Measurements from ENCODE around the gene ZNF521. TPM values are rescaled to one million over a fixed set of nuclear protein-coding genes. Genes with fewer than 3 reads are reported as not detected.

The ZNF521 gene
- total and polyA plus RNA-seq, 2 of the 13 experiments (the other 11 are each of a cell fraction or from before 2014, with no cell fraction given) = 0.02 TPM; not detected in 1

DNA sequence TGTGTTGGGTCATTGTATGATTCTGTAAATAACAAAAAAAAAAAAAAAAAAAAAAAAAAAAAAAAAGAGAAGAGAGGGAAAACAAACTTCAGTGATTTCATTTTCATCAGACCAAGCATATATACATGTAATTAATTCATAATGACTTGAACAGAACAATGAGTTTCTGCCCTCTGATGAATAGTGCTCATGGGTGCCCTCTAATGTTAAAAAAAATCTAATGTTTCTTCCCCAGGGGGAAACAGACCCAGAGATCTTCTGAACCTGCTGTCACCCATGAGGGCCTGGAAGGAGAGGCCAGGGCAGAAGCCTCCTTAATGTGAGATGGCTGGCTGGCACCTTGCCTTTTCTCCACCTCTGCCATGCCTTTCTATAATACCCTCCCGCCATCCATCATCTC is 289.2 kb downstream of the ZNF521 start (continued):
- no peak for TF ChIP-seq PTBP1 (IDR thresholded peaks at IDR 0.05; ENCODE audit: low read depth, low read length, poor library complexity, severe bottlenecking)

DNA sequence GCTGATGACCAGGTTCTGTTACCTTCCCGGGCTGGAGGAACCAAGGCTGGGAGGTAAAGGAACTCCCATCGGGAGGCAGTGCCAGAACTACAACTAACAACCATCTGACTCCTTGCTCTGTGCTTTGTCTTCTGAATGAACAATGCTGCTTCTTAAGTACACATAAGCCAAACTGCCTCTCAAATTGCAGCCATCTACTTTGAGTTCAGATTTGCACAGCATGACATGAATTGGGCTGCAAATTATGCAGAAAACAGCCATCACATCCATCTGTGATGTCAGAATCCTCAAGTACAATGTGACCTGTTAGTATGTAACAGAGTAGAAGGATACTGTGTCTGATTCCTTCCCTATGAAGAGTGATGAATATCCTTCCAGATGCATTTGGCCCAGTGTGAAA is 290.6 kb downstream of the ZNF521 start:
- H3K27me3 ChIP-seq (ENCODE audit: control insufficient read depth in 1 of 2, insufficient read depth in 2 of 2, low read length in 2 of 2) = no peaks in the 10 kb centered on the region
- H3K79me2 ChIP-seq (ENCODE audit: insufficient read depth, low read length) = no peaks in the 10 kb centered on the region
- no peak overlapping the region for H3K27ac ChIP-seq (ENCODE audit: extremely low read length, insufficient read depth, low read length)
- no peak overlapping the region for H3K4me2 ChIP-seq (ENCODE audit: low read depth, low read length)
- ATAC-seq (no peak), FAIRE-seq (no peak), DNase-seq (ENCODE audit: low spot score) (no peak)
- no peak overlapping the region for H2AFZ ChIP-seq (ENCODE audit: low read length)
- no peak overlapping the region for H3K4me3 ChIP-seq (replicated peaks in 1 of 3; ENCODE audit: insufficient read depth in 1 of 3, low read depth in 2 of 3, low read length in 3 of 3)
- H3K4me1 ChIP-seq (ENCODE audit: insufficient read depth, low read length) = peaks cover 11% of the 10 kb centered on the region
- no peaks in the 10 kb centered on the region for H4K20me1 ChIP-seq (ENCODE audit: insufficient read depth, low read length)
- ChIA-PET POLR2A (no interaction called here), CTCF (ENCODE audit: low intra/inter-chr PET ratio, low total read pairs) (no interaction called here)
- no peak overlapping the region for H3K9ac ChIP-seq (ENCODE audit: insufficient read depth, low read depth, low read length)
- no peaks in the 10 kb centered on the region for H3K9me3 ChIP-seq (ENCODE audit: low read length)
- no peaks in the 10 kb centered on the region for H3K36me3 ChIP-seq (replicated peaks in 1 of 2; ENCODE audit: control insufficient read depth in 1 of 2, insufficient read depth in 2 of 2, low read length in 2 of 2)
- intact Hi-C loops (cut with micrococcal nuclease; ENCODE audit: unreplicated experiment) = no loop called here
- in situ Hi-C loops (cut with HindIII; ENCODE audit: extremely low pct_ligation_motif_present, low pct_unique_long_range_greater_than_20kb) = no loop called here
- 0% methylated on average over 2 of the region's 2 CpGs for WGBS (ENCODE audit: low lambda C conversion rate)
- no TSS peak for BruUV-seq (replicated peaks)
- TF ChIP-seq, protein P1, sequence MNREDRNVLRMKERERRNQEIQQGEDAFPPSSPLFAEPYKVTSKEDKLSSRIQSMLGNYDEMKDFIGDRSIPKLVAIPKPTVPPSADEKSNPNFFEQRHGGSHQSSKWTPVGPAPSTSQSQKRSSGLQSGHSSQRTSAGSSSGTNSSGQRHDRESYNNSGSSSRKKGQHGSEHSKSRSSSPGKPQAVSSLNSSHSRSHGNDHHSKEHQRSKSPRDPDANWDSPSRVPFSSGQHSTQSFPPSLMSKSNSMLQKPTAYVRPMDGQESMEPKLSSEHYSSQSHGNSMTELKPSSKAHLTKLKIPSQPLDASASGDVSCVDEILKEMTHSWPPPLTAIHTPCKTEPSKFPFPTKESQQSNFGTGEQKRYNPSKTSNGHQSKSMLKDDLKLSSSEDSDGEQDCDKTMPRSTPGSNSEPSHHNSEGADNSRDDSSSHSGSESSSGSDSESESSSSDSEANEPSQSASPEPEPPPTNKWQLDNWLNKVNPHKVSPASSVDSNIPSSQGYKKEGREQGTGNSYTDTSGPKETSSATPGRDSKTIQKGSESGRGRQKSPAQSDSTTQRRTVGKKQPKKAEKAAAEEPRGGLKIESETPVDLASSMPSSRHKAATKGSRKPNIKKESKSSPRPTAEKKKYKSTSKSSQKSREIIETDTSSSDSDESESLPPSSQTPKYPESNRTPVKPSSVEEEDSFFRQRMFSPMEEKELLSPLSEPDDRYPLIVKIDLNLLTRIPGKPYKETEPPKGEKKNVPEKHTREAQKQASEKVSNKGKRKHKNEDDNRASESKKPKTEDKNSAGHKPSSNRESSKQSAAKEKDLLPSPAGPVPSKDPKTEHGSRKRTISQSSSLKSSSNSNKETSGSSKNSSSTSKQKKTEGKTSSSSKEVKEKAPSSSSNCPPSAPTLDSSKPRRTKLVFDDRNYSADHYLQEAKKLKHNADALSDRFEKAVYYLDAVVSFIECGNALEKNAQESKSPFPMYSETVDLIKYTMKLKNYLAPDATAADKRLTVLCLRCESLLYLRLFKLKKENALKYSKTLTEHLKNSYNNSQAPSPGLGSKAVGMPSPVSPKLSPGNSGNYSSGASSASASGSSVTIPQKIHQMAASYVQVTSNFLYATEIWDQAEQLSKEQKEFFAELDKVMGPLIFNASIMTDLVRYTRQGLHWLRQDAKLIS (CRISPR knock-in tag; IDR thresholded peaks at IDR 0.05) = no peak
- no peak for TF ChIP-seq ZKSCAN5 (CRISPR knock-in tag; IDR thresholded peaks at IDR 0.05)
- TF ChIP-seq ZNF101 (CRISPR knock-in tag; IDR thresholded peaks at IDR 0.05; ENCODE audit: borderline replicate concordance, low read depth) = no peak
- TF ChIP-seq, protein P2, sequence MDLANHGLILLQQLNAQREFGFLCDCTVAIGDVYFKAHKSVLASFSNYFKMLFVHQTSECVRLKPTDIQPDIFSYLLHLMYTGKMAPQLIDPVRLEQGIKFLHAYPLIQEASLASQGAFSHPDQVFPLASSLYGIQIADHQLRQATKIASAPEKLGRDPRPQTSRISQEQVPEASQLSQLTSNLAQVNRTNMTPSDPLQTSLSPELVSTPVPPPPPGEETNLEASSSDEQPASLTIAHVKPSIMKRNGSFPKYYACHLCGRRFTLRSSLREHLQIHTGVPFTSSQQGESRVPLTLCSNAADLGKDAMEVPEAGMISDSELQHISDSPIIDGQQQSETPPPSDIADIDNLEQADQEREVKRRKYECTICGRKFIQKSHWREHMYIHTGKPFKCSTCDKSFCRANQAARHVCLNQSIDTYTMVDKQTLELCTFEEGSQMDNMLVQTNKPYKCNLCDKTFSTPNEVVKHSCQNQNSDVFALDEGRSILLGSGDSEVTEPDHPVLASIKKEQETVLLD (CRISPR knock-in tag; IDR thresholded peaks at IDR 0.05; ENCODE audit: low read depth) = no peak
- no peak for TF ChIP-seq ZNF552 (CRISPR knock-in tag; IDR thresholded peaks at IDR 0.05; ENCODE audit: borderline replicate concordance)
- TF ChIP-seq MAFK (conservative IDR thresholded peaks at IDR 0.05 in 1 of 2, IDR thresholded peaks at IDR 0.05 in 1 of 2; ENCODE audit: low read length in 2 of 2) = no peak
- TF ChIP-seq FOXA3 (CRISPR knock-in tag; IDR thresholded peaks at IDR 0.05) = no peak
- TF ChIP-seq RBFOX2 (IDR thresholded peaks at IDR 0.05; ENCODE audit: low read depth, low read length) = no peak
- no peak for TF ChIP-seq ARNT (IDR thresholded peaks at IDR 0.05)
- TF ChIP-seq MYC (CRISPR knock-in tag; IDR thresholded peaks at IDR 0.05; ENCODE audit: borderline replicate concordance) = no peak
- no peak for TF ChIP-seq KDM6A (CRISPR knock-in tag; IDR thresholded peaks at IDR 0.05; ENCODE audit: low read depth)
- no peak for TF ChIP-seq GABPA (IDR thresholded peaks at IDR 0.05; ENCODE audit: low read depth, low read length)
- no peak for TF ChIP-seq GABPA (CRISPR knock-in tag; IDR thresholded peaks at IDR 0.05; ENCODE audit: low read depth)
- no peak for TF ChIP-seq ZNF362 (CRISPR knock-in tag; IDR thresholded peaks at IDR 0.05; ENCODE audit: borderline replicate concordance)
- no peak for TF ChIP-seq HIC2 (CRISPR knock-in tag; IDR thresholded peaks at IDR 0.05; ENCODE audit: low read depth)
- no peak for TF ChIP-seq ZNF263 (CRISPR knock-in tag; IDR thresholded peaks at IDR 0.05)
